Liver (tissue), 3 donors: ENCODE data around the gene TBC1D22B.

Experiments used
- EGR1 ChIP-seq, 2 donors: IDR thresholded peaks; 2 replicates each; pipeline ENCODE4 v1.6.1; 2016 to 2018; ENCODE audit warnings: antibody characterized with exemption in 2 of 2, low read depth in 2 of 2
- GABPA ChIP-seq, 2 donors: IDR thresholded peaks in 1 of 2; conservative IDR thresholded peaks in 1 of 2; 2 replicates each; pipeline ENCODE4 v1.6.1; 2016; ENCODE audit warnings: antibody characterized with exemption in 2 of 2, mild to moderate bottlenecking in 1 of 2, moderate library complexity in 1 of 2
- JUND ChIP-seq, 2 donors: IDR thresholded peaks; 2 replicates each; pipeline ENCODE4 v1.6.1; 2016; ENCODE audit warnings: antibody characterized with exemption in 2 of 2
- MAX ChIP-seq: IDR thresholded peaks from 2 replicates; pipeline ENCODE4 v1.6.1; 2016; ENCODE audit warnings: antibody characterized with exemption
- RAD21 ChIP-seq, 2 donors: IDR thresholded peaks; 2 replicates each; pipeline ENCODE4 v1.6.1; 2016; ENCODE audit warnings: antibody characterized with exemption in 2 of 2, mild to moderate bottlenecking in 2 of 2
- RXRA ChIP-seq, 2 donors: IDR thresholded peaks; 2 replicates each; pipeline ENCODE4 v1.6.1; 2017 to 2018; ENCODE audit warnings: antibody characterized with exemption in 2 of 2, mild to moderate bottlenecking in 1 of 2
- SP1 ChIP-seq: IDR thresholded peaks from 2 replicates; pipeline ENCODE4 v1.6.1; 2018; ENCODE audit warnings: antibody characterized with exemption, mild to moderate bottlenecking
- TAF1 ChIP-seq: conservative IDR thresholded peaks from 2 replicates; pipeline ENCODE4 v1.6.1; 2016; ENCODE audit warnings: antibody characterized with exemption, mild to moderate bottlenecking
- YY1 ChIP-seq: IDR thresholded peaks from 2 replicates; pipeline ENCODE4 v1.6.1; 2016; ENCODE audit warnings: antibody characterized with exemption, mild to moderate bottlenecking
- ZBTB33 ChIP-seq: IDR thresholded peaks from 2 replicates; pipeline ENCODE4 v1.6.1; 2016; ENCODE audit warnings: antibody characterized with exemption
- TF ChIP-seq, protein P1 (sequence below): fragments of 150-350 bp; IDR thresholded peaks from 2 replicates; pipeline ENCODE4 v1.5.1; 2017; ENCODE audit warnings: improper control_type of control experiment, low read depth, low read length; ENCODE audit not compliant: missing input control
- TF ChIP-seq, protein P2 (sequence below): IDR thresholded peaks from 2 replicates; pipeline ENCODE4 v1.6.1; 2016; ENCODE audit warnings: antibody characterized with exemption, mild to moderate bottlenecking
- donor health status: healthy.
- donor health status: healthy.

- TF ChIP-seq, protein P1, sequence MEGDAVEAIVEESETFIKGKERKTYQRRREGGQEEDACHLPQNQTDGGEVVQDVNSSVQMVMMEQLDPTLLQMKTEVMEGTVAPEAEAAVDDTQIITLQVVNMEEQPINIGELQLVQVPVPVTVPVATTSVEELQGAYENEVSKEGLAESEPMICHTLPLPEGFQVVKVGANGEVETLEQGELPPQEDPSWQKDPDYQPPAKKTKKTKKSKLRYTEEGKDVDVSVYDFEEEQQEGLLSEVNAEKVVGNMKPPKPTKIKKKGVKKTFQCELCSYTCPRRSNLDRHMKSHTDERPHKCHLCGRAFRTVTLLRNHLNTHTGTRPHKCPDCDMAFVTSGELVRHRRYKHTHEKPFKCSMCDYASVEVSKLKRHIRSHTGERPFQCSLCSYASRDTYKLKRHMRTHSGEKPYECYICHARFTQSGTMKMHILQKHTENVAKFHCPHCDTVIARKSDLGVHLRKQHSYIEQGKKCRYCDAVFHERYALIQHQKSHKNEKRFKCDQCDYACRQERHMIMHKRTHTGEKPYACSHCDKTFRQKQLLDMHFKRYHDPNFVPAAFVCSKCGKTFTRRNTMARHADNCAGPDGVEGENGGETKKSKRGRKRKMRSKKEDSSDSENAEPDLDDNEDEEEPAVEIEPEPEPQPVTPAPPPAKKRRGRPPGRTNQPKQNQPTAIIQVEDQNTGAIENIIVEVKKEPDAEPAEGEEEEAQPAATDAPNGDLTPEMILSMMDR, result no peak
- TF ChIP-seq, protein P2, sequence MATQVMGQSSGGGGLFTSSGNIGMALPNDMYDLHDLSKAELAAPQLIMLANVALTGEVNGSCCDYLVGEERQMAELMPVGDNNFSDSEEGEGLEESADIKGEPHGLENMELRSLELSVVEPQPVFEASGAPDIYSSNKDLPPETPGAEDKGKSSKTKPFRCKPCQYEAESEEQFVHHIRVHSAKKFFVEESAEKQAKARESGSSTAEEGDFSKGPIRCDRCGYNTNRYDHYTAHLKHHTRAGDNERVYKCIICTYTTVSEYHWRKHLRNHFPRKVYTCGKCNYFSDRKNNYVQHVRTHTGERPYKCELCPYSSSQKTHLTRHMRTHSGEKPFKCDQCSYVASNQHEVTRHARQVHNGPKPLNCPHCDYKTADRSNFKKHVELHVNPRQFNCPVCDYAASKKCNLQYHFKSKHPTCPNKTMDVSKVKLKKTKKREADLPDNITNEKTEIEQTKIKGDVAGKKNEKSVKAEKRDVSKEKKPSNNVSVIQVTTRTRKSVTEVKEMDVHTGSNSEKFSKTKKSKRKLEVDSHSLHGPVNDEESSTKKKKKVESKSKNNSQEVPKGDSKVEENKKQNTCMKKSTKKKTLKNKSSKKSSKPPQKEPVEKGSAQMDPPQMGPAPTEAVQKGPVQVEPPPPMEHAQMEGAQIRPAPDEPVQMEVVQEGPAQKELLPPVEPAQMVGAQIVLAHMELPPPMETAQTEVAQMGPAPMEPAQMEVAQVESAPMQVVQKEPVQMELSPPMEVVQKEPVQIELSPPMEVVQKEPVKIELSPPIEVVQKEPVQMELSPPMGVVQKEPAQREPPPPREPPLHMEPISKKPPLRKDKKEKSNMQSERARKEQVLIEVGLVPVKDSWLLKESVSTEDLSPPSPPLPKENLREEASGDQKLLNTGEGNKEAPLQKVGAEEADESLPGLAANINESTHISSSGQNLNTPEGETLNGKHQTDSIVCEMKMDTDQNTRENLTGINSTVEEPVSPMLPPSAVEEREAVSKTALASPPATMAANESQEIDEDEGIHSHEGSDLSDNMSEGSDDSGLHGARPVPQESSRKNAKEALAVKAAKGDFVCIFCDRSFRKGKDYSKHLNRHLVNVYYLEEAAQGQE, result no peak
- TF ChIP-seq RAD21 (IDR thresholded peaks at IDR 0.05), result no peak
- no peak for TF ChIP-seq TAF1
- TF ChIP-seq MAX, result no peak
- no peak for TF ChIP-seq JUND (IDR thresholded peaks at IDR 0.05)
- TF ChIP-seq YY1, result no peak
- TF ChIP-seq EGR1 (IDR thresholded peaks at IDR 0.05; ENCODE audit: low read depth in 2 of 2), result no peak
- TF ChIP-seq ZBTB33, result no peak
- no peak for TF ChIP-seq GABPA (IDR thresholded peaks at IDR 0.05 in 1 of 2, conservative IDR thresholded peaks at IDR 0.05 in 1 of 2)
- TF ChIP-seq SP1, result no peak
- no peak for TF ChIP-seq RXRA (IDR thresholded peaks at IDR 0.05)
Measured at GRCh38 chr6:37339741-37340638, 82.4 kb downstream of the TBC1D22B start.
